ENCODE results near the gene C11orf52. TPM values are rescaled to one million over a fixed set of nuclear protein-coding genes. Genes with fewer than 3 reads are reported as not detected.

C11orf52 gene
- total RNA-seq, 4 donors from 2014 or later = 4.1 to 15.7 (median 10.4) TPM

DNA sequence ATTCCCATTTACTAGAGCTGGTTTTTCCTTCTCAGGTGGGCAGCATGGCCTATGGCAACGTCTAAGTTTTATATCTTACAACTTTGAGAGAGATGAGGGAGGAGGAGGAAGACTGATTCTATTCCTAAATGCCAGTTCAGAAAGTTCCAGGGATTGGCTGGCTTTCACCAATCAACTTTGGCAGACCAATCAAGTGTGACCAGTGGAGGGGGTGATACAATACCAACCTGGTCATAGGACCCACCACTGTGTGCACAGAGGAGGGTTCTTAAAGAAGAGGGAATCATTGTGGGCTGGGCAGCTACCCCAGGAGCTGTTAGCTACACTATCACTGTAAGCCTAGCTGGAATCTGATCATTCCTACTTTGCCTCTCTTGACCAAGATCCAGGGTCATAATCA, 26.5 kb downstream of the C11orf52 start:
- Histone ChIP-seq H3K4me3 (no peak overlapping the region), H3K9me3 (no peaks in the 10 kb centered on the region), H3K4me1 (no peaks in the 10 kb centered on the region), H3K27ac (peak overlapping the region in 1 of 4 donors; percentile 6), H3K27me3 (no peaks in the 10 kb centered on the region), H3K36me3 (no peaks in the 10 kb centered on the region)
- TF ChIP-seq, protein P1, sequence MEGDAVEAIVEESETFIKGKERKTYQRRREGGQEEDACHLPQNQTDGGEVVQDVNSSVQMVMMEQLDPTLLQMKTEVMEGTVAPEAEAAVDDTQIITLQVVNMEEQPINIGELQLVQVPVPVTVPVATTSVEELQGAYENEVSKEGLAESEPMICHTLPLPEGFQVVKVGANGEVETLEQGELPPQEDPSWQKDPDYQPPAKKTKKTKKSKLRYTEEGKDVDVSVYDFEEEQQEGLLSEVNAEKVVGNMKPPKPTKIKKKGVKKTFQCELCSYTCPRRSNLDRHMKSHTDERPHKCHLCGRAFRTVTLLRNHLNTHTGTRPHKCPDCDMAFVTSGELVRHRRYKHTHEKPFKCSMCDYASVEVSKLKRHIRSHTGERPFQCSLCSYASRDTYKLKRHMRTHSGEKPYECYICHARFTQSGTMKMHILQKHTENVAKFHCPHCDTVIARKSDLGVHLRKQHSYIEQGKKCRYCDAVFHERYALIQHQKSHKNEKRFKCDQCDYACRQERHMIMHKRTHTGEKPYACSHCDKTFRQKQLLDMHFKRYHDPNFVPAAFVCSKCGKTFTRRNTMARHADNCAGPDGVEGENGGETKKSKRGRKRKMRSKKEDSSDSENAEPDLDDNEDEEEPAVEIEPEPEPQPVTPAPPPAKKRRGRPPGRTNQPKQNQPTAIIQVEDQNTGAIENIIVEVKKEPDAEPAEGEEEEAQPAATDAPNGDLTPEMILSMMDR (IDR thresholded peaks at IDR 0.05) = no peak
- no peak for TF ChIP-seq POLR2A (IDR thresholded peaks at IDR 0.05)
- no peak for DNase-seq

DNA sequence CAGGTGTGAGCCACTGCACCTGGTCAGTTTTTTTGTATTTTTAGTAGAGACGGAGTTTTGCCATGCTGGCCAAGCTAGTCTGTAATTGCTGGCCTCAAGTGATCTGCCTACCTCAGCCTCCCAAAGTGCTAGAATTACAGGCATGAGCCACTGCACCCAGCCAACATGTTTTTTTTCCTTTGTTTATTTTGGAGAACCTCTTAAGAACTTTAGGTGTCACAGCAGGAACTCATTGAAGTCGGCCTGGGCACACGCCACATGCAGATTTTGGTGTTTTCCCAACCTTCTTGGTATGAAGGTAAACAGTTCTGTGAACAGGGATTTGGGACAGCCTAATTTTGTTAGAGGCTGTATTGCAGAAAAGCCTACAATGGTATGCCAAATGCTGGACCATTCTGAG, 27.8 kb downstream of the C11orf52 start:
- no peak overlapping the region for H3K27ac ChIP-seq
- TF ChIP-seq POLR2A (IDR thresholded peaks at IDR 0.05) = no peak
- TF ChIP-seq, protein P1 (IDR thresholded peaks at IDR 0.05) = no peak
- no peak overlapping the region for H3K4me3 ChIP-seq
- no peaks in the 10 kb centered on the region for H3K9me3 ChIP-seq
- no peaks in the 10 kb centered on the region for H3K36me3 ChIP-seq
- no peaks in the 10 kb centered on the region for H3K27me3 ChIP-seq
- no peak for DNase-seq
- H3K4me1 ChIP-seq = no peaks in the 10 kb centered on the region

DNA sequence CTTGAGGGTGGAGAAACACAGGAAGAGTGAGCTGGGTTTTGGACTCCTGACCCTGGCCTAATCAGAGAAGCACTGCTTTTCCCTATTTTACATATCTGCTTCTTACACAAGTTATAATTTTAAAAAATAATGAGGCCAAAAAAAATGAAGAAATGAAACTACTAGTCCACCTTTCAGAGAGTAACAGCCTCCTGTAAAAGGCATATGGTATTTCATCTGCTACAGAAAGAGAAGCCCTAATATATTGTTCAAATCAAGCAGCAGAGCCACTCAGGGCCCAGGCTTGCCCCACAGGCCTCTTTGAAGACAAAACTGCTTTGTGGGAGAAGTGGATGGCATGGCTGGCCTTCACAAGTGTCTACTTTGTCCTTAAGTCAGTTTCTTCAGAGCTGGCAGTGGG, 28.4 kb downstream of the C11orf52 start:
- Histone ChIP-seq H3K36me3 (no peaks in the 10 kb centered on the region), H3K27ac (no peak overlapping the region), H3K9me3 (no peaks in the 10 kb centered on the region), H3K4me1 (no peaks in the 10 kb centered on the region), H3K4me3 (no peak overlapping the region), H3K27me3 (no peaks in the 10 kb centered on the region)
- DNase-seq = no peak
- TF ChIP-seq, protein P1 (IDR thresholded peaks at IDR 0.05) = no peak
- no peak for TF ChIP-seq POLR2A (IDR thresholded peaks at IDR 0.05)

DNA sequence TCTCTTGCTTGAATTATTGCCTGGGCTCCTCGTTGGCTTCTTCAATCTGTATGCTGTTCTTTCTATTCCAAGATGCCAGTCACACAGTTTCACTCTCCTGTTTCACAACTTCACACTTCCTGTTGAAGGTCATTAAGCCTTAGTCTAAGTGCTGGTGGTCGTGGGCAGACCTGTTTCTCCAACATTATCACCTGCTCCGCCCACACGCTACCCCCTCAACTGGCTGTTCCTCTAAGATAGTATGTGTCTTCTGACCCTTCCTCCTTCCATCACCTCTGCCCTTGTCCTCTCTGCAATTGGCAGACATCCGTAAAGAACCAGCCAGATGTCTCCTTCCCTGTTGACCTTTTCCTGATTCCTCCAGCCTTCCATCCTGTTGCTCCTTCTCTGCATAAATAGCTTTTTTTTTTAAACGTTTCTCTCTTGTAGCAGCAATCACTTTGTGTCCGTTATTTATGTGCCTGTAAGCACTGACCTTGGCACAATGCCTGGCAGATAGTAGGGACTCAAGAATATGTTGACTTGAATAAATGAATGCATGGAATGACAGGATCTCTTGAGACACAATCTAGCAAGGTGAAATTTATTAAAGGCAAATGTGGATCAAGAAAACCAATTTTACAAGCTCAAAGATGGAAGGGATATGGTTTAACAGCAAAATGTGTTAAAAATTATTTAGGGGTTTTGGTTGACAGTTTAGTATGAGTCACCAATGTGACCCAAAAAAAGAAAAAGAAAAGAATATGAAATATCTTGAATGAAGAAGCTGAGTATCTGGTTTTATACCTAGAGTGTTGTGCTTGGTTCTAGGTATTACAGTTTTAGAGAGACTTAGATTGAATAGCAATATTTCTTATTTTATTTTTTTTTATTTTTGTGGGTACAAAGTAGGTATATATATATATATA, 31.1 kb downstream of the C11orf52 start:
- H3K4me3 ChIP-seq = no peak overlapping the region
- TF ChIP-seq, protein P1 (IDR thresholded peaks at IDR 0.05) = no peak
- no peak for TF ChIP-seq POLR2A (IDR thresholded peaks at IDR 0.05)
- no peaks in the 10 kb centered on the region for H3K4me1 ChIP-seq
- no peaks in the 10 kb centered on the region for H3K36me3 ChIP-seq
- H3K27ac ChIP-seq = no peak overlapping the region
- H3K27me3 ChIP-seq = no peaks in the 10 kb centered on the region
- no peaks in the 10 kb centered on the region for H3K9me3 ChIP-seq
- DNase-seq = no peak

DNA sequence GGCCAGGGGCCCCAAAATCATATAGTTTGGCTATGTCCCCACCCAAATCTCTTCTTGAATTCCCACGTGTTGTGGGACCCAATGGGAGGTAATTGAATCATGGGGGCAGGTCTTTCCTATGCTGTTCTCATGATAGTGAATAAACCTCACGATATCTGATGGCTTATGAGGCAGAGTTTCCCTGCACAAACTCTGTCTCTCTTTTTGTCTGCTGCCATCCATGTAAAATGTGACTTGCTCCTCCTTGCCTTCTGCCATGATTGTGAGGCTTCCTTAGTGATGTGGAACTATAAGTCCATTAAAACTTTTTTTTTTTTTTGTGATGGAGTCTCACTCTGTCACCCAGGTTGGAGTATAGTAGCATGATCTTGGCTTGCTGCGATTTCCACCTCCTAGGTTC, 32.9 kb downstream of the C11orf52 start:
- TF ChIP-seq, protein P1 (IDR thresholded peaks at IDR 0.05) = no peak
- TF ChIP-seq POLR2A (IDR thresholded peaks at IDR 0.05) = no peak
- no peak overlapping the region for H3K4me3 ChIP-seq
- H3K9me3 ChIP-seq = no peaks in the 10 kb centered on the region
- no peaks in the 10 kb centered on the region for H3K27me3 ChIP-seq
- no peaks in the 10 kb centered on the region for H3K36me3 ChIP-seq
- H3K27ac ChIP-seq = no peak overlapping the region
- H3K4me1 ChIP-seq = no peaks in the 10 kb centered on the region
- no peak for DNase-seq

Measured in Peyer's patch (tissue), 4 donors.